DMS79 treated with DMSO at 0.1 percent for 48 hours (cell line): ENCODE measurements around the gene VAV3.
"Not testable (repeated sequence)": the region's sequence is repeated elsewhere in the genome, so short reads cannot be mapped to it uniquely, and the experiment has no call there.

Source experiments
- DNase-seq: peaks from one replicate; lab custom pipeline; 2025; lab: John Stamatoyannopoulos, UW

VAV3 gene

GRCh38 chr1:107893350-107893749 is 71.6 kb downstream of the VAV3 start:
- DNase-seq = not testable (repeated sequence)

- DNase-seq = no peak
Measured at GRCh38 chr1:107889524-107889923, 75.5 kb downstream of the VAV3 start.

GRCh38 chr1:107883562-107883961 is 81.4 kb downstream of the VAV3 start:
- peak; percentile 19 for DNase-seq

- no peak for DNase-seq
Measured at GRCh38 chr1:107879927-107880326, 85.1 kb downstream of the VAV3 start.

- no peak for DNase-seq
Measured at GRCh38 chr1:107879346-107879745, 85.6 kb downstream of the VAV3 start.

- DNase-seq = no peak
Measured at GRCh38 chr1:107877745-107878144, 87.2 kb downstream of the VAV3 start.

GRCh38 chr1:107877092-107877491 is 87.9 kb downstream of the VAV3 start:
- DNase-seq = peak; percentile 24

- no peak for DNase-seq
Measured at GRCh38 chr1:107875689-107876088, 89.3 kb downstream of the VAV3 start.

GRCh38 chr1:107874221-107874620 is 90.8 kb downstream of the VAV3 start:
- no peak for DNase-seq

GRCh38 chr1:107871687-107872395 is 93.1 kb downstream of the VAV3 start:
- DNase-seq = no peak

GRCh38 chr1:107871259-107871658 is 93.7 kb downstream of the VAV3 start:
- DNase-seq = no peak

GRCh38 chr1:107870696-107871095 is 94.3 kb downstream of the VAV3 start:
- no peak for DNase-seq

GRCh38 chr1:107867897-107868296 is 97.1 kb downstream of the VAV3 start:
- no peak for DNase-seq

GRCh38 chr1:107867422-107867821 is 97.6 kb downstream of the VAV3 start:
- no peak for DNase-seq

GRCh38 chr1:107866870-107867269 is 98.1 kb downstream of the VAV3 start:
- DNase-seq = no peak

GRCh38 chr1:107865627-107866026 is 99.4 kb downstream of the VAV3 start:
- DNase-seq = no peak

- no peak for DNase-seq
Measured at GRCh38 chr1:107863342-107863741, 101.6 kb downstream of the VAV3 start.

GRCh38 chr1:107862064-107862463 is 102.9 kb downstream of the VAV3 start:
- DNase-seq = no peak

- no peak for DNase-seq
Measured at GRCh38 chr1:107858323-107858722, 106.7 kb downstream of the VAV3 start.

- no peak for DNase-seq
Measured at GRCh38 chr1:107851418-107851817, 113.6 kb downstream of the VAV3 start.

GRCh38 chr1:107844541-107845194 is 120.3 kb downstream of the VAV3 start:
- not testable (repeated sequence) for DNase-seq

GRCh38 chr1:107843989-107844388 is 121.0 kb downstream of the VAV3 start:
- no peak for DNase-seq

GRCh38 chr1:107842241-107842640 is 122.7 kb downstream of the VAV3 start:
- no peak for DNase-seq

GRCh38 chr1:107840725-107841124 is 124.3 kb downstream of the VAV3 start:
- DNase-seq = no peak
